ENCODE measurements around the gene GPER1.
"Not testable (repeated sequence)": the region's sequence is repeated elsewhere in the genome, so short reads cannot be mapped to it uniquely, and the experiment has no call there.

GPER1 gene

DNA sequence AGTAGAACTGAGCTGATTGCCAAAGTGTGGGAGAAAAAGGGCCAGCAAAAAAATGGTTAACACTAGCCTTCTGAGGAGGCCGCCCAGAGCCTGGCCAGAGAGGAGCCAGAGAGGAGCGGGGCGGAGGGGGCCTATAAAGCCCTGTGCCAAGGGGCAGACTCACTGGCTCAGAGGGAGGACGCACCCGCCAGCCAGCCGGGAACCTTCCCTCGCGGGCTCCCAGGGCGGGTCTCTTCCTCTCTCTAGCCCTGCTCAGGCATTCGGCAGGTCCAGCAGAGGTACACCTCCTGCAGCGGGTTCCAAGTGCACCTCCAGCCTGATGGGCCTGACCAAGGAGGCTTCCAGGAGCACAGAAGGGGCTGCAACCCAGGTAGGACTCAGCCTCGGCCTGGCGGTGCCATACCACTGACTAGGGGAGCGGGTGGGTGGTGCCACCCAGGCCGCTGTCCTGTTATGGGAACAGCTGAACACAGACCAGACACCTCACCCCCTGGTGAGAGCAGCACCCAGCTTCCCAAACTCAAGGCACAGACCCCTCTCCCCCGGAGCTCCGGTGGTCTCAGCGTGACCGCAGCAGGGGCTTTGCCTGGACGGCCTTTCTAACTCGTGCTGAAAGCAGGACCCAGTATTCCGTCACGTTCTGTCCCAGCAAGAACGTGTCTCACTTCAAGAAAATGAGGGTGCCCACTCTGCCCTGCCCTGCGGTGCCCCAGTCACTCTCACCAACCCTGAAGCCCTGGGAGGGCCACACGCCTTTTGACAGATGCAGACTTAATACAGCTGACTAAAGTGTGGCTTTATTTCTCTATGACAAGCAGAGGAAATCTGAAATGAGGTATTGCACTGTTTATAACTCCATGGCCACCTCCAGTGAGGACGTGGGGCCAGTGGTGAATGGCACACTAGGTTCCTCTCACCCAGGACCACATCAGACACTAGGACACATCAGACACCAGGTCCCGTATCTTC is at the start of gene GPER1:
Gene GPER1 (plus strand): TSS at position 162 of the 969 bp plus-strand sequence. CDS start 3,616 bp downstream, outside the sequence.
- FAIRE-seq = no peak

DNA sequence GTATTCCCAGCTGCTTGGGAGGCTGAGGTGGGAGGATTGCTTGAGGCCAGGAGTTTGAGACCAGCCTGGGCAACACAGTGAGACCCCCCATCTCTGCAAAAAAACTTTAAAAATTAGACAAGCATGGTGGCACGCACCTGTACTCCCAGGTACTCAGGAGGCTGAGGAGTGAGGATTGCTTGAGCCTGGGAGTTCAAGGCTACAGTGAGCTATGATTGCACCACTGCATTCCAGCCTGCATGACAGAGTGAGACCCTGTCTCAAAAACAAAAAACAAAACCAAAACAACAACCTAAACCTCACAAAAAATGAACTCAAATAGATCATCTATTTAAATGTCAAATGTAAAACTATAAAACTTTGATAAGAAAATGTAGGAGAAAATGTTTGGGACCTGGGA is 47.7 kb upstream of the GPER1 start:
- not testable (repeated sequence) for FAIRE-seq

DNA sequence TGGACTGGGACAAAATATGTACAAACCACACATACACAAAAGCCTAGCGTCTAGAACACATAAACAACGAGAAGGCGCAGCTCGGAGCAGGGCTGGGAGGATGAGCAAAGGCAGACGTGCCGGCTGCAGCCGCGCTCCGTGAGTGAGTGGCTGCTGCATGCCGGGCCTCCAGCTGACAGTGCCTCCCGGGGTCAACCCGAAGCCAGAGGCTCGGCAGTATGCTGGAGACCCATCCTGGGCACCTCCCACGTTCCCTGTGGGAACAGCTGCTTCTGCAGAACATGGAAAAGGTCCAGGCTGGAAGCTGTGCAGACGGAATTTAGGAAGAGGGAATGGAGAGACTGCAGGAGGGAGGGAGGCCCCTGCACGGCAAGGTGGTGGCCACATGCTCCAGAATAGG is 47.1 kb upstream of the GPER1 start:
- FAIRE-seq = no peak

DNA sequence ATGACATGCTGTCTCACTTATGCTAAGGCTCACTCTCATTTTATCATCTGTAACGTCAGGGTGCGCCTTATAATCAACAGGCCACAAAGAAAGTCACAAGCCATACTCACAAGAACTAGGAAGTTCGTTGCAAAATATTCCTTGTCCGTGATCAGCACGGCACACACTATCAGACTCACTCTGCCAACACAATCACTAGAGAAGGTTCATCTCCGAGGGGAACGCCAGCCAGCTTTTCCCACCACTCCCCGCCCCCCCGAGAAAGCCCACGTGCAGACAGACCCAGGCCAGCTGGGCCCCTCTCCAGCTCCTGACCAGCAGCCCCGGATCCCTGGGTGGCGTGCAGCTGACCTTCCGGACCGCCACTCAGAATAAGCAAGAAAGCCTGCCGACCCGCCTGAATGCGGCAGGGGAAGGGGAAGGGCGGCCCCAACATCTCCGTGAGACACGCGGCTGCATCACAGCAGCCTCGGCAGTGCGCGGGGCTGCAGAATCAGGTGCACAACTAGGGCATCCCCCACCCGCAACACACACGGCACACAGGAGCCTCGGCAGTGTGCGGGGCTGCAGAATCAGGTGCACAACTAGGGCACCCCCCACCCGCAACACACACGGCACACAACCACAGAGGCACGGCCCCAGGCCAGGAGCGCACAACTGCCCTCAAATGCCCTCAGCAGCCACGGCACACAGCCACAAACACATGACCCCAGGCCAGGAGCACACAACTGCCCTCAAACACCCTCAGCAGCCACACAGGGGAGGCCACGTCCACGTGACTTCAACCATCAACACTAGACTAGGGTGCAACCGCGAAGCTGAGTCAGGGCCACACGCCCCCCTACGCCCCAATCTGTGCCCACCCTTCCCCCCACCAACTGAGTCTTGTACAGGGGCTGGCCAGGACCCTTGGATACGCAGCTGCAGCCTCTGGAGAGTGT is 46.1 kb upstream of the GPER1 start:
- FAIRE-seq = no peak

DNA sequence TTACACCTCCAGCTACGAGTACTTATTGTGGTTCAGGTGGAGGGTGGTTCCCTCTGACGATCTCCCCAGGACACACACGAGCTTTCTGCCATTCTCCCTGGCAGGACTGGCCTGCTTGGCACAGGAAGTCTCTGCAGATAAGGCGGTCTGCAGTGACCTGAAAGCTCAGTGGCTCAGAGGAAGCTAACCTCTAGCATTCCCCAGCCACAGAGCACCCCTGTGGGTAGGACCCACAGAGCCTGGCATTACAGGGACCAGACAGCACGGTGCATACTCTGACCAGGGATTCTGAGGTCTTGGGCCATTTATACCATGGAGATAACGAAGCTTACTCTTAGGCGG is 45.5 kb upstream of the GPER1 start:
- FAIRE-seq = no peak

DNA sequence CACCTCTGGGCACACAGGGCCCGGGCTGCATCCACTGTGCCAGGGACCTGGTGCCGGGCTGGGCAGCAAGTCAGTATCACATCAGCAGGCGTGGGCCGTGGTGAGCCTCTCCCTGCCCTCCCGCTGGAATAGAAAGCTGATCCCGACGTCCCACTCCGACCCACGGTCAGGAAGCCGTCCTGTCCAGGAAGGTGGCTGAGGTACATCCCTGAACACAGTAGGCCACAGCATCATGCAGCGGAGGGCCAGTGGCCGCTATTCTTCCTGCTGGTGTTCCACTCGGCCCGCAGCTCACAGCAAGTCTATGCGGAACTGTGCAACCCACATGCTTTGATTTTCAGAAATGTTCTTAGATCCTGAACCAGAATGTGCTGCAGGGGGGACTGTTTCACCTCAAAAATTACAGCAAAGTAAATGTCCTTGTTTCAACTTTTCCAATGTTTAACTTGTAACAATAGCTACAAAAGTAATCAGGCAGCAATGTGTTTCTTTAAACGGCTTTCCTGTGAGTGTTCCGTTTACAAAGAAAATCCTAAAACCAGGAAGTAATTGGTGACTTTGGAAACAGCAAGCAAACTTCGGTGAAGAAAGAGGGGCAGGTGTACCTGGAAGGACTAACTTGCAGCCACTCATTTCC is 44.2 kb upstream of the GPER1 start:
- no peak for FAIRE-seq

DNA sequence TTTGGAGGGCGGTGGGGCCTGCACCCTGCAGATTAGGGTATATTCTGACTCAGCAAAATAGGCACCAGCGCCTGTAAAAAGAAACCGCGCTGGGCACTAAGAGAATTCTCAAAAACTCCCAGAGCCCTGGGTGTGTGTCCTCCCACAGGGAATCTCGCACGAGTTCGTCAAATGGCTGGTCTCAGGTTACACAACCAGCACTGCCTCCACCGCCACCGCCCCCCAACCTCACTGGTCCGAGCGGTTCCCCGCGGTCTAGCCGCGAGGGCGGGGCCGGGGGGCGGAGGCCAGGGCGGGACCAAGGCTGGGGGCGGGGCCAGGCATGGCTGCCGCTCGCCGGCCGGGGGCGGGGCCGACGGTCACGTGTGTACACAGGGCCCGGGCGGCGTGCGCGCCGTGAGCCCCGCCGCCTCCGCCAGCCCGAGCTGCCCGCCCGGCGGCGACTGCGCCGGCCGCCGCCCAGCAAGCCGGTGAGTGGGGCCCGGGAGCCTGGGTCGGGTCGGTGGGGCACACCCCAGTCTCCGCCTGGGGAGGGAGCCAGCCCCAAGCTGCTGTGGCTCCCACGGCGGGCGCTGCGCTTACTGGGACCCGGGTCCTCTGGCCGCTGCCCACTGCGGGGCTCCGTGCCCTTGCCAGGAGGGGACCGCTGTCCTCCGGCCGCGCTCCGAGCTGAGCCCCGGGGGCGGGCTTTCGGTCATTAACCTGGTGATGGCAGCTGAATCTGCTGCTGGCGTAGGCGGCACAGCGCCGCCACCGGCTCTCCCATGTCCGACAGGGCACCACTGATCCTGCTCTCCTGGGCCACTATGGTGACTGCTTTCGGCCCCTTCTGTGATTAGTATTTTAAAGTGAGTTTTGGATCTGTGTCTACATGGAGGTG is 43.5 kb upstream of the GPER1 start, which contains the start of gene GPR146:
Gene GPR146 (plus strand): TSS at position 358 of the 880 bp plus-strand sequence. CDS start 12,970 bp downstream, outside the sequence.
- no peak for FAIRE-seq

DNA sequence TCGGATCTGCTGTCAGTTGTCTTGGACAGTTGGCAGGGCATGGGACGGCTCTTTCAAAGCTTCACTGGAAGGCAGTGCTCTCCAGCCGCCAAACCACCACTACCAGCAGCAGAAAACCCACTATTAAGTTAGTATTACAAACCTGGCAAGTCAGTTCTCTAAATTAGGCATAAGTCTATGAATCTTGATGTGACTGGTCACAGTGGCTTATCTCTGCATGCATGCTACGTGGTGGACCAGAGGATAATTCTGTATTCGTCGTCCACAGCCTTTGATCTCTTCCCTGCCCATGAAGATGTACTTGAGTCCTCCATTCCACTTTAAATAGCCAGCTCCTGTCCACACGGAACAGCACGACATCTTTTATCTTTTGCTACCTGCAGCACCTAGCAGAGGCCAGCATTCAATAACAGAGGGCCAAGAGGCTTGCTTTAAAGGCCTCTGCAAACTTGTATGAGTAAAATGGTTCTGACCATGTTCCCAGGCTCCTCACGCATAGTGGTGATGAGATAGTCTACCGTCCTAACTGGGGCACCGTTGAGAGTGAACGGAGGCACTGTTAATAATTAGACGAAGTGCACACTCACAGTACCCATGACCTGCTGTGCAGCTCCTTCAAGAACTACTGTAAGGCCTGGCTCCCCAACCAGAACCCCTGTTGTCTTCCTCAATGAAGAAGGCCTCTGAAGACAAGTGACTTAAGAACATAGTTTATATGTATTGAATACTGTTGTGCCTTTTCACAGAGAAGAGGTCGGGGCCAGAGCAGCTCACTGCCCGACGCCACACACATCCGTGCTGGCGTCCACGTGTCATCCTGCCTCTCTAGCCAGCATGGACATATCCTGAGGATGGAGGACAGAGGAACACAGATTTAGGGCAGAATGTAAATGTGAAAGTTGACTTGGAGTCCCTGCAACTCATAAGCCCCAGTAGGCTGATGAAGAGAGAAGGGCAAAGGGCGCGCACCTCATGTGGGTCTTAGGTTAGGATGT is 42.5 kb upstream of the GPER1 start:
- no peak for FAIRE-seq

DNA sequence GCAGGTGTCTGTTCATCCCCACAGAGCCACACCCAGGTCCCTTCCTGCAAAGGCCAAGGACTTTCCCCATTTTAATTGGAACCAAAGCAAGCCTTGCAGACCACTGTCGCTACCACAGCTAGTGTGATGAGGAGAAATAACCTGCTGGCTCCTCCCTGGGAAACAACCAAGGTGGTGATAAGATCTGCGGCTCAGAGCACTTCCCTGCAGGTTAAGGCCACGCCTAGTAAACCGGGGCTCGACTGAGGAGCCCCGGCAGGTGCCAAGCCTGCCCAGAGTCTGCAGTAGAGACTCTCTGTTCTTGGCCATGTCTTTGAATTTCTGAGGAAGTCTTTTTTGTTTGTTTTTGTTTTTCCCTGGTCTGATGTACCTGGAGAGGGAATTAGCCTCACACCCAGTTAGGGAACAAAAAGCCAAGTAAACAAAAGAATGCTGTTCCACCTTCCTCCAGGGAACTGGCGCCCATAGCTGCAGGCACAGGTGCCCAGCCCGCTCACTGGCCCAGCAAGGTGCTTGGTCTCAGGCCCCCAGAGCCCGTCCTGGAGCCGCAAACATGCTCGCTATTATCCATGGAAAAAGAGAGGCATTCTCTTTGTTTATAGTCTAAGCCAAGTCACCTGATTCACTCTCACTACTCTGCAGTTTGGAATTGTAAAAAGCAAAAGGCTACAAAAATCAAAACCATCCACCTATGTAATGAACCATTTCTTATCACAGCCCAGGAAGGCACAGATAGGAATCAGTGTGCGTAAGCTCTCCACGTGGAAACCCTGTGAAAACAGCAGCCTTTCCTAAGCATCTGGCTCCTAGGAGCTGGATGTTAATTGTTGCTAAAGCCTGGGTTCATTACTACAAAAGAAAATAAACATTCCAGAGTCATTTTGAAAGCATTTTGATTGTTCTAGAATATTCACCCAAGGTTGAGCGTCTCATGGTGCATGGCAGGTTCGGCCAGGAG is 40.9 kb upstream of the GPER1 start:
- no peak for FAIRE-seq

DNA sequence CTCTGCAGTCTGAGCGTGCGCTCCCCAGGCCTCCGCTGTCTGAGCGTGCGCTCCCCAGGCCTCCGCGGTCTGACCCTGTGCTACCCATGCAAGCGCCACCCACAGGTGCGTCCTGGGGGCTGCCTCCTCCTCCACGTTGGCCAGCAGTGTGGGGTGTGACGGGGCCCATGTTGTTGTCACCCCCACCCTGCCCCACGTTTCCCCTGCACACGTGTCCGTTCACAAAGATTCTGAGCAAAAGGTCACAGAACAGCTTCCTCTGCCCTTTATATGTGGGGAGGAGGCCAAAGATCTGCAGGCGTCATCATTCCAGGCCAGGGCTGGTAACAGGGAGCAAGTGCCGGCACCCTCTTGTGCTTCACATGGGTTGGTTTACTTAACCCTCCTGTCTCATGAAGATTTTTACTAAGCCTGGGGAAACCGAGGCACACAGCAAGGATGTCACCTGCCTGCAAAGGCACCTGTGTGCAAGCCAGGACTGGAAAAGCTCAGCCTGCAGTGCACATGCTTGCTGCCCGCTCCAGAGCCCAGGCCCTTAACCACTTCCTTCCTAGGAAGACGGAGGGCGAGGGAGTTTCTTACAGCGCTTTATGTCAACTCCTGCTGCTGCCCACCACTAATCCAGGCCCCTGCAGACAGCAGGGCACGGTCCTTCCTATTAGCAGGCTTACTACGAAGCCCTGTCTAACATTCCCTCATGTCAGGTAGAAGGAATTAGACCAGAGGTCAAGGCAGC is 38.7 kb upstream of the GPER1 start:
- FAIRE-seq = no peak

DNA sequence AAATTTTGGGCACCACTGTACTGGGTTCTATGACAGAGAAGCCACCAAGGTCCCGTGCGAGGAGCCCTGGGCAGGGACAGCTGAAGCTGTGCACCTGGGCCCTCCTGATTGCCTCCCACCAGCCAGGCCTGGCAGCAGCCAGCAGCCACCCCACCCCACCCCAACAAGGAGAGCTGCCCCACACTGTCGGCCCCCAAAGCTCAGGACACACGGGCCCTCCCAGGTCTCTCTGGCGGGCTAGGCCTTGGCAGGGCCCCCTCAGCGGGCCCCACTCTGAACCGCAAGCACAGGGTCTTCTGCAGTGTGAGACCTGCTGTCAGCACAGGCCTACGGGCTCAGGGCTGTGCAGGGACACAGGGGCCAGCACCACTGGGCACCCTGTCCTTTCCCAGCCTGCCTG is 38.1 kb upstream of the GPER1 start:
- FAIRE-seq = no peak

DNA sequence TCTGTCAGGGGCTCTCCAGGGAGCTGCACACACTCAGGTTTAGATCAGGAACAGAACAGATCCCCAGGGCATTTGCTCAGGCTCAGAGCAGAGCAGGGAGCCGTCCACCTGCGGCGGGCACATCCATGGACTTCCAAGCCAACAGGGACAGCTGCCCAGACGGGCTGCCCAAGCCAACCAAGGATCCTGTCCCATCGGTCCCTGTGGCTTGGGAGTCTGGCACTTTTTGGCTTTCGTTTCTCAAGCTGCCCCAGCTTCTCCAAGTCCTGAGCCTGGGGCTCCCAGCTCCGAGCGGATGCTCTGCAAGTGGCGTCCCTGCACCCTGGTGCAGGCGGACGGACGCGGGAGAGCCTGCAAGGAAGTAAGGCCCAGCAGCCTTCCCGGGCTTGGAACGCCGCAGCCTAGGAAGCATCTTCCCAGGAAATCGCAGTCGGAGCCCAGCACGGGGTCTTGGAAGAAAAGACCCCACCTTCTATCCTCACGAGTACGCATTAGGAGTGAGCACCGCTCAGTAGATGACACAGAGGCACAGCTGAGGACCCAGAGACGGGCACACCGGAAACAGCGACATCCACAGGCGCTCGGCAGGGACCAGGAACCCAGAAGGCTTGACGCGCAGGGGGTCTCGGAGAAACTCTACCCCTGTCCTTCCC is 37.5 kb upstream of the GPER1 start:
- no peak for FAIRE-seq

DNA sequence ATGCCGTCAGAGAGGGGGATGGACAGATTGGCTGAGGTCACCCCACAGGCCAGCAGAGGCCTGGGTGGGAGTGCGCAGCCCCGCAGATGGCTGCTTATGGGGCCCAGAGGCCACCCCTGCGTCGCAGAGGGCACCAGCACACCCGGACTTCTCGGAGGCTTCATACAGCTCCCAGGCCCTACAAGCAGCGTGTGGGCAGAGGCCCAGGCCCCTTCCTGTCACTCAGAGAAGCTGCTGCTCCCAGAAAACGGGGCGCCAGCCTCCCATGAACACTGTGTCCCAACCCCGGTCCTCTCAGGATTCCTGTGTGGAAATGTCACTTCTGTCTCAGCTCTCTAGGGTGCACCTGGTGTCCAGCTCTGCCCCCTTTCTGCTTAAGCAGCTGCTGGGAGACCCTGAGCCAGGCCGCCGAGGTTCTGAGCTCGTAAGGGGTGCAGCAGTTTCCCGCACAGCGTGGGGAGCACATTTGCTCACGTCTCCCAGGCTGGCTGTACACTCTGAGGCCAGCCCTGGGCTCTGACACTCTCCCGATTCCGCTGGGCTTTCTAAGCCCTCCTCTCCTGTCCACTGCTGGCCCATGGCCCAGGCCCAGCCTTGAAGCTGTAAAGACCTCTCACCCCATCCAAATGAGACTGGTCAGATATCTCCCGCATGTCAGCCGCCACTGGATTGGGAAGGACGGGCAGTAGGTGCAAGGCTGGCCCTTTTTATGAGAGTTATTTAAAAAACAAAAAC is 36.8 kb upstream of the GPER1 start:
- FAIRE-seq = no peak

DNA sequence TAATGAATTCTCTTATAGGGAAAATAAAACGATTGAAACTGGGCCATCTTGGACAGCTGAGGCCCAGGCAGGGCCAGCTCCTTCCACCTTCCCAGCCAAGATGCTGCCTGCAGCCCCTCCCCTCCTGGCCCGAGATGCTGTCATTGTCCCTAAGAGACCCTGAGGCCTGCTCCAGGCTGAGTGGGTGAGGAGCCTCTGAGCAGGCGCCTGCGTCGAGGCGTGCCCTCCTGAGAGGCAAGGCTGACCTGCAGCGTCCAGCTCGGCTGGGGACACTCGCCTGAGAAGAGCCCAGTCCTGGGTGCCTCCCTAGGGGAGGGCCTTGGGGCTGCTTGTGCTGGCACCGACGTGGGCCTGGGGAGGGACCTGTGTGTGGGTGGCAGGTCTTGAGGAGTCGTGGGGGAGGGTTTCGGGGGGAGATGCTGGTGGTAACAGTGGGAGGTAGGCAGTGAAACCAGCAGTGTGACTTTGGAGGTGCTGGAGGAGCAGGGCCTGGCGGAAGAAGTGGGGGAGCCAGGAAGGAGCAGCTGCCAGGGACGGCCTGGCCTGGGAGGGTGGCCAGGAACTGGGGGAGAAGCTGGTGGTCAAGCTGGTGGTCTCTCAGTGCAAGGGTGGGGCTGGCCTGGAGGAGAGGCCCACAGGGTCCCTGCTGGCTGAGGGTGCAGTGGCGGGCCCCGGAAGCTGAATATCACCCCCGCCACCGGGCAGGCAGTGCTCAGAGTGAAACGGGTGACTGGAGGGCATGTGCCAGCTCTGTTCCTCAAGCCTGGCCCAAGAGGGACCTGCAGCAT is 35.7 kb upstream of the GPER1 start:
- no peak for FAIRE-seq

DNA sequence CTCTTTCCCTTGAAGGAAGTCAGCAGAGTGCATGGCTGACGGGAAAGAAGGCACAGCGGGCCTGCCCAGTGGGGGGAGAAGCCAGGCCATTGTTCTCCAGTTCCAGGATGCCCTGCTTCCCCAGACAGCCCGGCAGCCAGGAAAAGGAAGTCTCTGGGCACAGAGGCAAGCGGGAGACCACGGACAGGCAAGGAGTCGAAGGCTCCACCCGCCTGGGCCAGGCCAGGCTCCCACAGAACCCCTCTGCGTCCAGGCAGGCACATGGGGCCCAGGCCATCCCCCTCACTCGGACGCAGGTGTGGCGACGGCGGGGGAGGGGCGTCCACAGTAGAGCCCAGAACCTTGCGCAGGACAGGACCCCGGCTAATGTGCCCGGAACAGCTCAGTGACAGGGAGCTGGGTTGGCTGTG is 34.9 kb upstream of the GPER1 start:
- no peak for FAIRE-seq

DNA sequence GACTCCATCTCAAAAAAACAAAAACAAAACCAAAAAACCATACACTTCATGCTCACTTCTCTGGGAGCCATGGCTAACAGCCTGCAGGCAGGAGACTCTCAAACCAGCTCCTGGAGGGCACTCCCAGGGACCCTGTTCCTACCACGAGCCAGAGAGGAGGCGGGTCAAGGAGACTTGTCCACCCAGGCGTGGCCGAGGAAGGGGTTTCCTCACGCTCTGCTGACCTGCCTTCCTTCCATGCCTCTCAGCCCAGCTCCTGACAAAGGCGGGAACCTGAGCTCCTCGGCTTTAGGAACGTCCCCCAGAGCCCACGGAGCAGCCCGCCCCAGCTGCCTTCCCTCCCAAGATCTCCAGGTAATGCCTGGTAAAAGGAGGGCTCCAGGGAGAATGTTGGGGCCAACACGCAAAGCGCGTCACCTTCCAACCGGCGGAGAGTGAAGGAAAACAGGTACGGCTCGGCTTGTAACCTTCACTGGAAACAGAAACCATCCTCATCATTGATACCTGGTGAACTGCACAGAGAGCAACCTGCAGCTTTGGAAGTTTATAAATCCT is 34.0 kb upstream of the GPER1 start:
- no peak for FAIRE-seq

All from islet of Langerhans (tissue), 1 donor.